Adrenal gland (tissue), 19 donors: ENCODE data around the gene TNS2. TPM values are rescaled to one million over a fixed set of nuclear protein-coding genes. Genes with fewer than 3 reads are reported as not detected.

Experiments used
- DNase-seq, 7 donors: peaks; one replicate each; pipeline ENCODE4 v3.0.0-alpha.2; 2019 to 2020
- H3K27ac ChIP-seq, 5 donors: fragments of 200-600 bp; sonication (generic) in 4 of 5; 1 replicate in 3 of 5; 2 replicates in 2 of 5; pipeline versions ENCODE4 v1.5.1 to v1.8.0; 2016 to 2020; ENCODE audit warnings: mild to moderate bottlenecking in 1 of 5
- H3K27me3 ChIP-seq: fragments of 200-600 bp; 2 replicates; pipeline ENCODE4 v1.8.0; 2021
- H3K36me3 ChIP-seq, 2 donors: fragments of 200-600 bp; replicated peaks in 1 of 2; 1 replicate in 1 of 2; 2 replicates in 1 of 2; pipeline versions ENCODE4 v1.5.1 to v1.8.0; 2018 to 2022
- H3K4me1 ChIP-seq, 2 donors: fragments of 200-600 bp; replicated peaks in 1 of 2; 1 replicate in 1 of 2; 2 replicates in 1 of 2; pipeline versions ENCODE4 v1.5.1 to v1.8.0; 2018 to 2021
- H3K4me3 ChIP-seq, 4 donors: fragments of 200-600 bp; sonication (generic) in 3 of 4; one replicate each; pipeline ENCODE4 v1.5.1; 2016 to 2018
- H3K9me3 ChIP-seq, 3 donors: fragments of 200-600 bp; sonication (generic) in 1 of 3; replicated peaks in 1 of 3; 1 replicate in 2 of 3; 2 replicates in 1 of 3; pipeline versions ENCODE4 v1.5.1 to v1.8.0; 2016 to 2021
- CTCF ChIP-seq, 6 experiments: fragments of 450-650 bp in 4 of 6; fragments of 200-600 bp in 2 of 6; sonication (generic) in 1 of 6; IDR thresholded peaks; 1 replicate in 5 of 6; 2 replicates in 1 of 6; pipeline versions ENCODE4 v1.5.1 to v1.8.0; 2016 to 2021; ENCODE audit warnings: antibody characterized with exemption in 6 of 6, mild to moderate bottlenecking in 2 of 6, moderate library complexity in 1 of 6
- POLR2A ChIP-seq, 2 donors: fragments of 450-650 bp; IDR thresholded peaks; one replicate each; pipeline ENCODE4 v1.6.1; 2017; ENCODE audit warnings: antibody characterized with exemption in 2 of 2, mild to moderate bottlenecking in 2 of 2, moderate library complexity in 1 of 2
- WGBS, 4 donors: extraction: QIAGEN DNeasy Blood & Tissue Kit in 2 of 4; methylation state at CpG; one replicate each; pipeline versions ENCODE4 v1.1.5 to v1.1.7; 2013 to 2017; 5-methylcytosine and 5-hydroxymethylcytosine counted together
- intact Hi-C, 2 donors: fragments of 100-400 bp; cut with DNase I; formaldehyde crosslinking; loops; one replicate each; pipeline versions ENCODE4 v1.14.1 to v1.15.0; 2022 to 2023
- long read RNA-seq, 10 donors: library from polyadenylated mRNA in 3 of 10; unstranded in 2 of 10; stranded (forward) in 1 of 10; transcript quantifications; one replicate each; pipeline ENCODE4 v2.0.0 and lab custom pipeline, GENCODE V29; 2021 to 2026
- polyA plus RNA-seq, 3 donors: library from polyadenylated mRNA; stranded (reverse); fragments of 200-250 nt in 2 of 3; fragments of 350-450 nt in 1 of 3; fragmentation: Illumina TruSeq in 1 of 3; extraction: RNeasy Lipid Tissue Mini Kit (QIAGEN cat#74804) in 1 of 3; gene quantifications; one replicate each; pipeline ENCODE4 v1.2.3, GENCODE V29; 2013 to 2014
- total RNA-seq, 9 donors: library from RNA; depleted of rRNA in 4 of 9; stranded (reverse); fragments of >200 nt in 4 of 9; fragments of 120-200 nt in 1 of 9; fragmentation: NEBNext Ultra II Directional in 1 of 9; extraction: Animal tissue kit (Norgen Biotek cat#: 25700) in 1 of 9; gene quantifications; one replicate each; pipeline versions ENCODE4 v1.1.0 to v1.2.4, GENCODE V29; 2013 to 2023
- donor health status: healthy with polysubstance abuse.
- donor health status: Bipolar disorder and iron deficiency.
- donor health status: DM: yes; HTN: yes; CAD: no.
- donor health status: DM: no; HTN: no; CAD: no.
- donor health status: DM: no; HTN: no; CAD: no.
- donor health status: DM: yes; HTN: yes; CAD: no.

Gene TNS2
- total RNA-seq (100 to 1,000 TPM in 7 of 9 donors, 10 to 100 TPM in 2; 21.8 to 268 (median 171) TPM), polyA plus RNA-seq (1,000 to 10,000 TPM in 1 of 3 donors, 100 to 1,000 TPM in 1, 10 to 100 TPM in 1; 36.8 to 1,019 (median 396) TPM)
- long read RNA-seq, donor 1, partial matches to known transcripts = 8 of 22 reads
- long read RNA-seq, donor 1, other reads (novel, unspliced or antisense) = 13 of 22 reads
- long read RNA-seq, donor 2, partial matches to known transcripts = 0 of 2 reads
- long read RNA-seq, donor 2, other reads (novel, unspliced or antisense) = 0 of 2 reads
- long read RNA-seq, donor 3, partial matches to known transcripts = 0 of 7 reads
- long read RNA-seq, donor 3, other reads (novel, unspliced or antisense) = 7 of 7 reads
- long read RNA-seq, donor 4, partial matches to known transcripts = 14 of 17 reads
- long read RNA-seq, donor 4, other reads (novel, unspliced or antisense) = 3 of 17 reads
- long read RNA-seq, donor 5, full-length matches to known transcripts = 11 of 74 reads
- long read RNA-seq, donor 5, partial matches to known transcripts = 48 of 74 reads
- long read RNA-seq, donor 5, other reads (novel, unspliced or antisense) = 15 of 74 reads
- long read RNA-seq, donor 6, full-length matches to known transcripts = 2 of 25 reads
- long read RNA-seq, donor 6, partial matches to known transcripts = 21 of 25 reads
- long read RNA-seq, donor 6, other reads (novel, unspliced or antisense) = 2 of 25 reads
- long read RNA-seq, donor 7 = 0 reads
- long read RNA-seq, donor 8, full-length matches to known transcripts = 1 of 34 reads
- long read RNA-seq, donor 8, partial matches to known transcripts = 0 of 34 reads
- long read RNA-seq, donor 8, other reads (novel, unspliced or antisense) = 33 of 34 reads
- long read RNA-seq, donor 9, partial matches to known transcripts = 24 of 32 reads
- long read RNA-seq, donor 9, other reads (novel, unspliced or antisense) = 6 of 32 reads
- long read RNA-seq, donor 10, partial matches to known transcripts = 15 of 16 reads
- long read RNA-seq, donor 10, other reads (novel, unspliced or antisense) = 0 of 16 reads

- peak in 1 of 2 donors; percentile 75 for TF ChIP-seq POLR2A (IDR thresholded peaks at IDR 0.05)
- TF ChIP-seq CTCF (IDR thresholded peaks at IDR 0.05) = no peak
- no peaks in the 10 kb centered on the region for H3K27me3 ChIP-seq
- peak; percentile 65 to 88 (median 80) for DNase-seq
- H3K27ac ChIP-seq = peak within 1 kb of the TSS; percentile 75 to 99 (median 96)
- H3K36me3 ChIP-seq = no peaks in the 10 kb centered on the region
- H3K4me3 ChIP-seq = peak within 1 kb of the TSS in 3 of 4 donors; percentile 46 to 75 (median 46)
- intact Hi-C loops = no loop called here
- H3K4me1 ChIP-seq = peaks cover 76 to 86% of the 10 kb centered on the region in 2 donors
- no peaks in the 10 kb centered on the region for H3K9me3 ChIP-seq
- WGBS, 4 donors = 11 to 32% (median 18%) methylated on average over 7 to 20 of the region's 20 CpGs
Observed at GRCh38 chr12:53049571-53050318, at the start of gene TNS2. TNS2 (plus strand) TSS chr12:53050065; CDS start chr12:53050186, 121 bp downstream.

DNA sequence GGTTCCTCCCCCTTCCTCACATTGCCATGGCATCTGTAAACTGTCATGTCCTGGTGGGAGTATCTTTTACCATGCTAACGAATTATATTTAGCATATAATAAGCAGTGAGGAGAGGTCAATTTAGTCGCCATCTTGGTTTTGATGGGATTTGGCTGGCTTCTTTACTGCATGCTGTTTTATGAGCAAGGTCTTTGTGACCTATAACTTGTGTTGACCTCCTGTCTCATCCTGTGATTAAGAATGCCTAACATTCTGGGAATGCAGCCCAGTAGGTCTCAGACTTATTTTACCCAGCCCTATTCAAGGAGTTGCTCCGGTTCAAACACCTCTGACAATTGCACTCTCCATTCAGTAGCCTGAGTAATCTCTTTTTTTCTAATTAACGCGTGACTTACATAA lies 45.7 kb upstream of the TNS2 start:
- Histone ChIP-seq H3K4me3 (no peak overlapping the region), H3K27ac (peak overlapping the region in 3 of 5 donors; percentile 14 to 97 (median 92)), H3K4me1 (peaks cover 27 to 34% of the 10 kb centered on the region in 2 donors), H3K36me3 (no peaks in the 10 kb centered on the region), H3K9me3 (no peaks in the 10 kb centered on the region), H3K27me3 (no peaks in the 10 kb centered on the region)
- peak in 6 of 7 donors; percentile 35 to 66 (median 51) for DNase-seq
- TF ChIP-seq CTCF (IDR thresholded peaks at IDR 0.05) (no peak), POLR2A (IDR thresholded peaks at IDR 0.05) (no peak)
- 33 to 38% (median 36%) methylated on average over 5 of the region's 5 CpGs for WGBS, 4 donors
- intact Hi-C loops = no loop called here

GRCh38 chr12:53004582-53004981 lies 45.3 kb upstream of the TNS2 start:
- TF ChIP-seq POLR2A (IDR thresholded peaks at IDR 0.05) = no peak
- no peak for TF ChIP-seq CTCF (IDR thresholded peaks at IDR 0.05)
- intact Hi-C loops = no loop called here
- whole genome bisulfite sequencing, 4 donors = 63 to 70% (median 69%) methylated on average over 2 of the region's 2 CpGs
- Histone ChIP-seq H3K9me3 (no peaks in the 10 kb centered on the region), H3K36me3 (no peaks in the 10 kb centered on the region), H3K4me1 (peaks cover 31 to 38% of the 10 kb centered on the region in 2 donors), H3K27ac (peak overlapping the region in 2 of 5 donors; percentile 92 to 97), H3K4me3 (no peak overlapping the region), H3K27me3 (no peaks in the 10 kb centered on the region)
- DNase-seq = peak in 3 of 7 donors; percentile 31 to 32 (median 32)
